A549 treated with Mapracorat at 1 μM for 4 hours (cell line): ENCODE results near the gene OR2J2. TPM values are rescaled to one million over a fixed set of nuclear protein-coding genes. Genes with fewer than 3 reads are reported as not detected.

Experiments used
- total RNA-seq: library from RNA; stranded (reverse); fragments of 200-300 nt; extraction: Qiagen RNA extraction; gene quantifications from 5 replicates; pipeline ENCODE4 v1.2.3, GENCODE V29; 2022

The OR2J2 gene
- not detected in 5 replicates for total RNA-seq

DNA sequence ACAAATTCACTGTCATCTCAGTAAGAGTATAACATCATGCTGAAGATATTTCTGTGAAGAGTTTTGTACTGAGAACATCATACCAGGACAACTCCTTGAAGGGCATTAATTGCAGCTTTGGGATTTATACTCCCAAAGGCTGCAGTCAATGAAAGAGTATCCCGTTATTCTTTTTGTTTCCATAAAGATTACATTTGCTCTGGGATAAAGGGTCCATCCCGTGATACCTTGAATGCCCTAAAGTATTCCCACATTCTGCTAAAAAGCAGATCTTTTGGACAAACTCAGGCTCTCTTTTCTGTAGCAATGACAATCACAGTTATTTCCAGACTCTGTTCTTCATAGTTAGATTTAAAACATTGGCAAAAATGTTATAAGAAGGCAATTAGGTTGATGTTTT, at the start of gene OR2J2:
Gene OR2J2, plus strand, starts transcription at position 301 of the 400 bp plus-strand sequence. CDS start 2,729 bp downstream, outside the sequence.

Other genes with a start within 250 kb of the OR2J2 start
- gene TRIM27, start 246.9 kb upstream of the OR2J2 start, total RNA-seq, result 38.6 to 45.5 TPM (median 43.7 TPM) in 5 replicates
- gene ZNF311, start 165.6 kb upstream of the OR2J2 start, total RNA-seq, result 0.10 to 0.29 TPM (median 0.18 TPM) in 5 replicates
- gene OR2W1, start 125.7 kb upstream of the OR2J2 start, total RNA-seq, result not detected in 5 replicates
- gene OR2B3, start 83.6 kb upstream of the OR2J2 start, total RNA-seq, result not detected in 5 replicates
- not detected in 5 replicates for gene OR2J1, start 71.4 kb upstream of the OR2J2 start, total RNA-seq
- not detected in 5 replicates for gene OR2J3, start 62.8 kb upstream of the OR2J2 start, total RNA-seq
- gene OR14J1, start 130.8 kb downstream of the OR2J2 start, total RNA-seq, result not detected in 5 replicates
- gene OR5V1, start 198.0 kb downstream of the OR2J2 start, total RNA-seq, result not detected in 5 replicates
- not detected in 5 replicates for gene OR12D3, start 204.4 kb downstream of the OR2J2 start, total RNA-seq
- gene OR12D2, start 224.7 kb downstream of the OR2J2 start, total RNA-seq, result not detected in 5 replicates
- gene OR12D1, start 244.0 kb downstream of the OR2J2 start, total RNA-seq, result not detected in 5 replicates